Measurements from ENCODE around the gene CTDSP2.

CTDSP2 gene

DNA sequence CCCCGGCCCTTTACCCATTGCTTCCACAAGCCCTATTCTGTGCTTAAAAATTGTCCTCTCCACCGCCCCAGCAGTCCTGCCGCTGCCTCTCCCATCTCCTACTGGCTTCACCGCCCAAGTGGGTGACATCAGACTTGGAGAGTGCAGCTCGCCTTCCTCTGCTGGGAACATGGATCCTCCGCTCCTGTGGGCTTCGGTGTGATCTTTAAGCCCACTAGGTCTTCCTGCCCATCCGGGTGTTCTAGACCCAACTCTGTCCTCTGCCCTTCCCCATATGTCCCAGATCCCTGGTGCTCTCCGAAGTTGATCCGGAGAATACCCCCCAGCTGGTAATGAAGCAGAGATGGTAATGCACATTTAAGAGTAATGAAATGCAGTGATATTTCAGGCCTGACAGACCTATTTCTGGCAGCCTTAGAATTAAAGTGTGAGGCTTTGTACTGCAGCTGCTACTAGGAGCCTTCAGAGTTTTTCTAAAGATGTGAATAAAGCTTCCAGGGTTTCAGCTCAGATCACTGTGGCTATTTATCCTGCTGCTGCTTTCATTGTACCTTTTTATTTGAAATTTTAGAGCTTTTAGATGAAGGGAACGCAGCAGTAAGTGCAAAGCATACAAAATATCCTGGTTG, 22.9 kb upstream of the CTDSP2 start:
- Histone ChIP-seq H3K27me3 (ENCODE audit: insufficient read depth, poor library complexity, severe bottlenecking) (no peaks in the 10 kb centered on the region), H3K4me3 (replicated peaks; ENCODE audit: insufficient read depth, low read length) (no peak overlapping the region), H3K27ac (replicated peaks) (no peak overlapping the region)
- TF ChIP-seq SPI1 (IDR thresholded peaks at IDR 0.05; ENCODE audit: borderline replicate concordance, low read depth), result no peak
- TF ChIP-seq GABPA (IDR thresholded peaks at IDR 0.05; ENCODE audit: low read depth), result no peak
- TF ChIP-seq, protein P1, sequence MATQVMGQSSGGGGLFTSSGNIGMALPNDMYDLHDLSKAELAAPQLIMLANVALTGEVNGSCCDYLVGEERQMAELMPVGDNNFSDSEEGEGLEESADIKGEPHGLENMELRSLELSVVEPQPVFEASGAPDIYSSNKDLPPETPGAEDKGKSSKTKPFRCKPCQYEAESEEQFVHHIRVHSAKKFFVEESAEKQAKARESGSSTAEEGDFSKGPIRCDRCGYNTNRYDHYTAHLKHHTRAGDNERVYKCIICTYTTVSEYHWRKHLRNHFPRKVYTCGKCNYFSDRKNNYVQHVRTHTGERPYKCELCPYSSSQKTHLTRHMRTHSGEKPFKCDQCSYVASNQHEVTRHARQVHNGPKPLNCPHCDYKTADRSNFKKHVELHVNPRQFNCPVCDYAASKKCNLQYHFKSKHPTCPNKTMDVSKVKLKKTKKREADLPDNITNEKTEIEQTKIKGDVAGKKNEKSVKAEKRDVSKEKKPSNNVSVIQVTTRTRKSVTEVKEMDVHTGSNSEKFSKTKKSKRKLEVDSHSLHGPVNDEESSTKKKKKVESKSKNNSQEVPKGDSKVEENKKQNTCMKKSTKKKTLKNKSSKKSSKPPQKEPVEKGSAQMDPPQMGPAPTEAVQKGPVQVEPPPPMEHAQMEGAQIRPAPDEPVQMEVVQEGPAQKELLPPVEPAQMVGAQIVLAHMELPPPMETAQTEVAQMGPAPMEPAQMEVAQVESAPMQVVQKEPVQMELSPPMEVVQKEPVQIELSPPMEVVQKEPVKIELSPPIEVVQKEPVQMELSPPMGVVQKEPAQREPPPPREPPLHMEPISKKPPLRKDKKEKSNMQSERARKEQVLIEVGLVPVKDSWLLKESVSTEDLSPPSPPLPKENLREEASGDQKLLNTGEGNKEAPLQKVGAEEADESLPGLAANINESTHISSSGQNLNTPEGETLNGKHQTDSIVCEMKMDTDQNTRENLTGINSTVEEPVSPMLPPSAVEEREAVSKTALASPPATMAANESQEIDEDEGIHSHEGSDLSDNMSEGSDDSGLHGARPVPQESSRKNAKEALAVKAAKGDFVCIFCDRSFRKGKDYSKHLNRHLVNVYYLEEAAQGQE (IDR thresholded peaks at IDR 0.05; ENCODE audit: insufficient replicate concordance, low read depth), result no peak
- TF ChIP-seq, protein P2, sequence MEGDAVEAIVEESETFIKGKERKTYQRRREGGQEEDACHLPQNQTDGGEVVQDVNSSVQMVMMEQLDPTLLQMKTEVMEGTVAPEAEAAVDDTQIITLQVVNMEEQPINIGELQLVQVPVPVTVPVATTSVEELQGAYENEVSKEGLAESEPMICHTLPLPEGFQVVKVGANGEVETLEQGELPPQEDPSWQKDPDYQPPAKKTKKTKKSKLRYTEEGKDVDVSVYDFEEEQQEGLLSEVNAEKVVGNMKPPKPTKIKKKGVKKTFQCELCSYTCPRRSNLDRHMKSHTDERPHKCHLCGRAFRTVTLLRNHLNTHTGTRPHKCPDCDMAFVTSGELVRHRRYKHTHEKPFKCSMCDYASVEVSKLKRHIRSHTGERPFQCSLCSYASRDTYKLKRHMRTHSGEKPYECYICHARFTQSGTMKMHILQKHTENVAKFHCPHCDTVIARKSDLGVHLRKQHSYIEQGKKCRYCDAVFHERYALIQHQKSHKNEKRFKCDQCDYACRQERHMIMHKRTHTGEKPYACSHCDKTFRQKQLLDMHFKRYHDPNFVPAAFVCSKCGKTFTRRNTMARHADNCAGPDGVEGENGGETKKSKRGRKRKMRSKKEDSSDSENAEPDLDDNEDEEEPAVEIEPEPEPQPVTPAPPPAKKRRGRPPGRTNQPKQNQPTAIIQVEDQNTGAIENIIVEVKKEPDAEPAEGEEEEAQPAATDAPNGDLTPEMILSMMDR (IDR thresholded peaks at IDR 0.05; ENCODE audit: insufficient read depth, low read length), result no peak
- no peak for TF ChIP-seq POLR2AphosphoS5 (IDR thresholded peaks at IDR 0.05; ENCODE audit: low read depth)
- no peak for DNase-seq (ENCODE audit: low read depth in 1 of 2, low spot score in 1 of 2)

DNA sequence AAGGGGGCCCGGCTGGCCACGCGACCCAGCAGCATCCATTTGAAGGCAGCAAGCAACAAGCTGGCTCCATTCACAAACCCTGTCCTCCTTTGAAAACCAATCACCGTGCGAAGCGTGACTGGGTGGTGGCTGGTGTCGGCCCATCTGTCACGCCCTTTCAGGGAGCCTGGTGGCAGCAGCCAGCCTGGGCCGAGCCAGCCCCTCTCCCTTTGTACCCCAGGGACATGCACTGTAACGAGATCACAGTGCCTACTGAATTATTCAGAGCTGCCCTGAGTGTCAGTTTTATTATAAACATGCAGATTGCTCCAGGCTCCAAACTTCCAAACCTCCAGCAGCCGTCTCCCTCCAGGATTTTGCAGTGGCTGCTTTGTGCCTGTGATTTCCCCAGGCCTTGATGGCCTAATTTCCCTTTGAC, 22.3 kb upstream of the CTDSP2 start:
- Histone ChIP-seq H3K4me3 (replicated peaks; ENCODE audit: insufficient read depth, low read length) (no peak overlapping the region), H3K27me3 (ENCODE audit: insufficient read depth, poor library complexity, severe bottlenecking) (no peaks in the 10 kb centered on the region), H3K27ac (replicated peaks) (no peak overlapping the region)
- no peak for DNase-seq (ENCODE audit: low read depth in 1 of 2, low spot score in 1 of 2)
- TF ChIP-seq, protein P1 (IDR thresholded peaks at IDR 0.05; ENCODE audit: insufficient replicate concordance, low read depth), result no peak
- TF ChIP-seq POLR2AphosphoS5 (IDR thresholded peaks at IDR 0.05; ENCODE audit: low read depth) (no peak), GABPA (IDR thresholded peaks at IDR 0.05; ENCODE audit: low read depth) (no peak), SPI1 (IDR thresholded peaks at IDR 0.05; ENCODE audit: borderline replicate concordance, low read depth) (no peak)
- TF ChIP-seq, protein P2 (IDR thresholded peaks at IDR 0.05; ENCODE audit: insufficient read depth, low read length), result no peak

DNA sequence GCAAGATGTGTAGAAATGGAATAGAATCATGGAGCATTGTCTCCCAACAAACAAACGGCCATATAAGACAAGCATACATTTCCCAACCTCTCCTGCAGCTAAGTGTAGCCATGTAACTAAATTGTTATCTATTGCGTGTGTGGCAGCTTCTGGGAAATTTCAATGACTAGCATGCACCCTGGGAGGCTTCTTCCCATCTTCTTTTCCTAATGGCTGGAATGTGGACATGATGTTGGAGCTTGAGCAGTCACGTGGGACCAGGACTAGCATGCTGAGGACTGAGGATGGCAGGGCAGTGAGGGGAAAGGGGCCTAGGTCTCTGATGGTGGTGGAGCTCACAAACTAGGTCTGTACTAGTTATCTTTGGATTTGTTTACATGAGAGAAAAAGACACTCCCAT, 21.7 kb upstream of the CTDSP2 start:
- H3K27ac ChIP-seq (replicated peaks), result no peak overlapping the region
- DNase-seq (ENCODE audit: low read depth in 1 of 2, low spot score in 1 of 2), result no peak
- no peak overlapping the region for H3K4me3 ChIP-seq (replicated peaks; ENCODE audit: insufficient read depth, low read length)
- H3K27me3 ChIP-seq (ENCODE audit: insufficient read depth, poor library complexity, severe bottlenecking), result no peaks in the 10 kb centered on the region
- no peak for TF ChIP-seq SPI1 (IDR thresholded peaks at IDR 0.05; ENCODE audit: borderline replicate concordance, low read depth)
- TF ChIP-seq POLR2AphosphoS5 (IDR thresholded peaks at IDR 0.05; ENCODE audit: low read depth), result no peak
- TF ChIP-seq, protein P1 (IDR thresholded peaks at IDR 0.05; ENCODE audit: insufficient replicate concordance, low read depth), result no peak
- no peak for TF ChIP-seq GABPA (IDR thresholded peaks at IDR 0.05; ENCODE audit: low read depth)
- TF ChIP-seq, protein P2 (IDR thresholded peaks at IDR 0.05; ENCODE audit: insufficient read depth, low read length), result no peak
